C1 segment of cervical spinal cord (tissue), 14 donors: ENCODE measurements around the gene ADAM8.
"Not testable (repeated sequence)": the region's sequence is repeated elsewhere in the genome, so short reads cannot be mapped to it uniquely, and the experiment has no call there.

Experiments used
- DNase-seq, 14 donors: peaks; one replicate each; lab custom pipeline; 2025; lab: John Stamatoyannopoulos, UW

Gene ADAM8

GRCh38 chr10:133234796-133235195 is 41.9 kb downstream of the ADAM8 start:
- not testable (repeated sequence) for DNase-seq

- DNase-seq = no peak
These were observed 44.6 kb downstream of the ADAM8 start for GRCh38 chr10:133231946-133232574.

GRCh38 chr10:133231244-133231945 is 45.3 kb downstream of the ADAM8 start:
- no peak for DNase-seq

- no peak for DNase-seq
These were observed 46.1 kb downstream of the ADAM8 start for GRCh38 chr10:133230387-133231195.

GRCh38 chr10:133230044-133230361 is 46.7 kb downstream of the ADAM8 start, which contains the start of gene UTF1:
TSS of gene UTF1 (plus strand) at chr10:133230217. CDS start at chr10:133230289, 72 bp downstream.
- no peak for DNase-seq

GRCh38 chr10:133229265-133230043 is 47.2 kb downstream of the ADAM8 start:
- DNase-seq = no peak

GRCh38 chr10:133227256-133227655 is 49.4 kb downstream of the ADAM8 start:
- DNase-seq = no peak

- DNase-seq = peak in 1 of 14 donors; percentile 30
These were observed 50.3 kb downstream of the ADAM8 start for GRCh38 chr10:133226251-133226808.

- DNase-seq = peak in 5 of 14 donors; percentile 19 to 66 (median 38)
These were observed 50.9 kb downstream of the ADAM8 start for GRCh38 chr10:133225707-133226191.

GRCh38 chr10:133224756-133225372 is 51.8 kb downstream of the ADAM8 start:
- peak in 2 of 14 donors; percentile 31 to 44 for DNase-seq

- DNase-seq = no peak
These were observed 52.6 kb downstream of the ADAM8 start for GRCh38 chr10:133224076-133224475.

- DNase-seq = not testable (repeated sequence)
These were observed 54.9 kb downstream of the ADAM8 start for GRCh38 chr10:133221756-133222155.

GRCh38 chr10:133221331-133221730 is 55.3 kb downstream of the ADAM8 start:
- no peak for DNase-seq

- DNase-seq = no peak
These were observed 56.9 kb downstream of the ADAM8 start for GRCh38 chr10:133219782-133220181.

GRCh38 chr10:133218891-133219290 is 57.8 kb downstream of the ADAM8 start:
- DNase-seq = no peak

- DNase-seq = no peak
These were observed 58.7 kb downstream of the ADAM8 start for GRCh38 chr10:133217800-133218589.

- DNase-seq = no peak
These were observed 59.9 kb downstream of the ADAM8 start for GRCh38 chr10:133216776-133217175.

- DNase-seq = no peak
These were observed 61.1 kb downstream of the ADAM8 start for GRCh38 chr10:133215586-133215985.

GRCh38 chr10:133214468-133215410 is 61.9 kb downstream of the ADAM8 start:
- DNase-seq = no peak
